Lung (tissue), 12 donors: ENCODE results near the gene GPR137. TPM values are rescaled to one million over a fixed set of nuclear protein-coding genes. Genes with fewer than 3 reads are reported as not detected.

Source experiments
- ATAC-seq: fragments of 200-7000 bp; cut with Tn5 transposase; one replicate; pipeline ENCODE4 v1.9.1; 2020; ENCODE audit warnings: moderate number of reproducible peaks; ENCODE audit not compliant: insufficient read depth, low FRiP score
- DNase-seq, 3 donors: peaks; one replicate each; pipeline ENCODE4 v3.0.0-alpha.2; 2013 to 2017
- H3K27ac ChIP-seq, 2 donors: one replicate each; pipeline ENCODE4 v1.5.1; 2013; ENCODE audit warnings: mild to moderate bottlenecking in 2 of 2, moderate library complexity in 2 of 2, control low read depth in 1 of 2, inconsistent platforms in 1 of 2, low read depth in 1 of 2, low read length in 1 of 2
- H3K27me3 ChIP-seq, 3 donors: one replicate each; pipeline ENCODE4 v1.5.1; 2013; ENCODE audit warnings: low read length in 2 of 3; ENCODE audit not compliant: control insufficient read depth in 3 of 3, insufficient read depth in 3 of 3
- H3K36me3 ChIP-seq, 4 donors: one replicate each; pipeline ENCODE4 v1.5.1; 2013; ENCODE audit warnings: low read length in 4 of 4, mild to moderate bottlenecking in 1 of 4, moderate library complexity in 1 of 4; ENCODE audit not compliant: control insufficient read depth in 4 of 4, insufficient read depth in 4 of 4
- H3K4me1 ChIP-seq, 5 donors: one replicate each; pipeline ENCODE4 v1.5.1; 2013; ENCODE audit warnings: low read length in 5 of 5, mild to moderate bottlenecking in 2 of 5, moderate library complexity in 1 of 5; ENCODE audit not compliant: control insufficient read depth in 5 of 5, insufficient read depth in 5 of 5
- H3K4me3 ChIP-seq: one replicate; pipeline ENCODE4 v1.5.1; 2013; ENCODE audit warnings: mild to moderate bottlenecking, control low read depth, moderate library complexity
- H3K9ac ChIP-seq, 2 donors: one replicate each; pipeline ENCODE4 v1.5.1; 2013; ENCODE audit warnings: low read length in 2 of 2, control low read depth in 1 of 2; ENCODE audit not compliant: insufficient read depth in 1 of 2
- H3K9me3 ChIP-seq, 4 donors: one replicate each; pipeline ENCODE4 v1.5.1; 2013; ENCODE audit warnings: low read length in 3 of 4, mild to moderate bottlenecking in 1 of 4, moderate library complexity in 1 of 4; ENCODE audit not compliant: control insufficient read depth in 4 of 4, insufficient read depth in 3 of 4
- WGBS, 2 donors: extraction: QIAGEN DNeasy Blood & Tissue Kit; methylation state at CpG; one replicate each; pipeline ENCODE4 v1.1.7; 2013; 5-methylcytosine and 5-hydroxymethylcytosine counted together
- polyA plus RNA-seq, 2 donors: library from polyadenylated mRNA; stranded (reverse); fragments of 200-250 nt; gene quantifications; one replicate each; pipeline ENCODE4 v1.2.1, GENCODE V29; 2013
- total RNA-seq, 2 donors: library from RNA; depleted of rRNA in 1 of 2; stranded (reverse); fragments of >200 nt in 1 of 2; gene quantifications; one replicate each; pipeline ENCODE4 v1.2.1, GENCODE V29; 2014 to 2021
- TF ChIP-seq, protein P1 (sequence below): IDR thresholded peaks from 2 replicates; pipeline ENCODE4 v1.5.1; 2012; ENCODE audit warnings: mild to moderate bottlenecking; ENCODE audit errors: control extremely low read depth, extremely low read depth
- donor health status: control.
- donor health status: control.
- donor health status: Bipolar disorder and iron deficiency.
- donor health status: healthy.
- donor health status: DM: yes; HTN: yes; CAD: no.

The GPR137 gene
- total and polyA plus RNA-seq, 4 donors, result 14.5 to 59.1 (median 27.5) TPM

DNA sequence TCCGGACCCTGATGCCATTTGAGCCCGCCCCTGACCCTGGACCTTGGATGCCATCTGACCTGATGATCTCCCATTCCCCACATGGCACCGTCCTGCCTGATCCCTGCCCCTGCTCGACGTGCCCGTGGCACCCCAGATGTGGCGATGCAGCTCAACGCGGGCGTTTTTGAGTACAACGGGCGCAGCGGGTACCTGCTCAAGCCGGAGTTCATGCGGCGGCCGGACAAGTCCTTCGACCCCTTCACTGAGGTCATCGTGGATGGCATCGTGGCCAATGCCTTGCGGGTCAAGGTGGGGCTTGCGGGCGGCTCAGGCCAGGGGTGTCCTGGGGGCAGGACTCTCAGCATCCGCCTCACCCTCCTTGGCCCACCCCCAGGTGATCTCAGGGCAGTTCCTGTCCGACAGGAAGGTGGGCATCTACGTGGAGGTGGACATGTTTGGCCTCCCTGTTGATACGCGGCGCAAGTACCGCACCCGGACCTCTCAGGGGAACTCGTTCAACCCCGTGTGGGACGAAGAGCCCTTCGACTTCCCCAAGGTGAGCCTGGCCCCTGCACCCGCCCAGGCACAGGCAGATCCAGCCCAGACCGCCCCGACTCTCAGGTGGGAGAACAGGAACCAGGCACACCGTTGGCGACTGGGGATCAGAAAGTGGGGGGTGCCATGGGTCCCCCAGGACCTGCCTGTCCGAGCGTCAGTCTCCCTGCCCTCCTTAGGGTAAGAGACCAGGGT is 23.2 kb upstream of the GPR137 start:
- DNase-seq (no peak), ATAC-seq (no peak)
- peaks cover 2 to 80% (median 22%) of the 10 kb centered on the region in 4 donors for H3K36me3 ChIP-seq
- H3K4me1 ChIP-seq, result no peaks in the 10 kb centered on the region
- no peaks in the 10 kb centered on the region for H3K27me3 ChIP-seq
- TF ChIP-seq, protein P1, sequence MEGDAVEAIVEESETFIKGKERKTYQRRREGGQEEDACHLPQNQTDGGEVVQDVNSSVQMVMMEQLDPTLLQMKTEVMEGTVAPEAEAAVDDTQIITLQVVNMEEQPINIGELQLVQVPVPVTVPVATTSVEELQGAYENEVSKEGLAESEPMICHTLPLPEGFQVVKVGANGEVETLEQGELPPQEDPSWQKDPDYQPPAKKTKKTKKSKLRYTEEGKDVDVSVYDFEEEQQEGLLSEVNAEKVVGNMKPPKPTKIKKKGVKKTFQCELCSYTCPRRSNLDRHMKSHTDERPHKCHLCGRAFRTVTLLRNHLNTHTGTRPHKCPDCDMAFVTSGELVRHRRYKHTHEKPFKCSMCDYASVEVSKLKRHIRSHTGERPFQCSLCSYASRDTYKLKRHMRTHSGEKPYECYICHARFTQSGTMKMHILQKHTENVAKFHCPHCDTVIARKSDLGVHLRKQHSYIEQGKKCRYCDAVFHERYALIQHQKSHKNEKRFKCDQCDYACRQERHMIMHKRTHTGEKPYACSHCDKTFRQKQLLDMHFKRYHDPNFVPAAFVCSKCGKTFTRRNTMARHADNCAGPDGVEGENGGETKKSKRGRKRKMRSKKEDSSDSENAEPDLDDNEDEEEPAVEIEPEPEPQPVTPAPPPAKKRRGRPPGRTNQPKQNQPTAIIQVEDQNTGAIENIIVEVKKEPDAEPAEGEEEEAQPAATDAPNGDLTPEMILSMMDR, result no peak
- H3K27ac ChIP-seq, result no peak overlapping the region
- 94 to 95% methylated on average over 42 of the region's 42 CpGs for WGBS, 2 donors
- no peaks in the 10 kb centered on the region for H3K9me3 ChIP-seq
- no peak overlapping the region for H3K4me3 ChIP-seq
- no peak overlapping the region for H3K9ac ChIP-seq

DNA sequence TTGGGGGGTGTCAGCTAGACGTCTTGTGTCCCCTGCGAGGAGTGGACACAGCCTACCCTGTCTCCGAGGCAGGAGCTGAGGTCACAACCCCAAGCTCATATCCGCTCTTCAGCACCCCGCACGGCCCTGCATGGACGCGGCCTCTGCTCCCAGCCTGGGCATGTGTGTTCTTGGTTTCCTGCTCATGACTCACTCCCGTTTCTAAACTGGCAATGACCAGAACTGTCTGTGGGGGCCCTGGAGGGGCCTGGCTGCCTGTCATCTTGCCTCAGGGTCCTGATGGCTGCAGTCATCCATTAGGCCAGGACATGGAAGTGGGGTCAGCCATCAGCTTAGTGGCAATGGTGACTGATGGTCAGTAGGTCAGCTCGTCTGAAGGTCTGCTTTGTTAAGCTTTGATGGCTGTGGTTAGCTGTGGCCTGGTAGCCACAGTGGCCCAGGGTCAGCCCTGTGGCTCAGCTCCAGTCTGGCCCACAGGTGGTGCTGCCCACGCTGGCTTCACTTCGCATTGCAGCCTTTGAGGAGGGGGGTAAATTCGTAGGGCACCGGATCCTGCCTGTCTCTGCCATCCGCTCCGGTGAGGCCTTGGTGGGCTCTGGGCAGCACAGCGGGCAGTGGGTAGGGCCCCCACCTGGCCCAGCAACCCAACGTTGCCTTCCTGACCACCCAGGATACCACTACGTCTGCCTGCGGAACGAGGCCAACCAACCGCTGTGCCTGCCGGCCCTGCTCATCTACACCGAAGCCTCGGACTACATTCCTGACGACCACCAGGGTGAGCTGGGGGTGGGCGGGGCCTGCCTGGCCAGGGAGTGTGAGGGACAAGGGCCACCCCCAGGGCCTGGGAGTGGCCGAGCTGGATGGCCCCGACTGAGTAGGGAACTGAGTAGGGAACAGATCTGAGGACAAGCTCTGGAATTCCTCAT is 22.4 kb upstream of the GPR137 start:
- Histone ChIP-seq H3K36me3 (peaks cover 2 to 76% (median 20%) of the 10 kb centered on the region in 4 donors), H3K27ac (no peak overlapping the region), H3K9ac (no peak overlapping the region), H3K4me1 (peaks cover 0 to 5% (median 2%) of the 10 kb centered on the region in 5 donors), H3K27me3 (no peaks in the 10 kb centered on the region), H3K4me3 (no peak overlapping the region), H3K9me3 (no peaks in the 10 kb centered on the region)
- ATAC-seq (no peak), DNase-seq (no peak)
- TF ChIP-seq, protein P1, result no peak
- WGBS, 2 donors, result 86 to 87% methylated on average over 29 of the region's 29 CpGs

- Histone ChIP-seq H3K27me3 (no peaks in the 10 kb centered on the region), H3K4me1 (peaks cover 0 to 12% (median 5%) of the 10 kb centered on the region in 5 donors), H3K4me3 (no peak overlapping the region), H3K27ac (no peak overlapping the region), H3K9ac (no peak overlapping the region), H3K36me3 (peaks cover 2 to 70% (median 17%) of the 10 kb centered on the region in 4 donors), H3K9me3 (no peaks in the 10 kb centered on the region)
- ATAC-seq, result no peak
- TF ChIP-seq, protein P1, result no peak
- no peak for DNase-seq
- WGBS, 2 donors, result 92 to 96% methylated on average over 8 of the region's 8 CpGs
These were observed 21.7 kb upstream of the GPR137 start for GRCh38 chr11:64263947-64264317.
